ENCODE data around the gene AKAP13. TPM values are rescaled to one million over a fixed set of nuclear protein-coding genes. Genes with fewer than 3 reads are reported as not detected.

Gene AKAP13
- polyA plus RNA-seq, 1 of the 3 experiments (the other 2 are of a cell fraction): 8.4 TPM

DNA sequence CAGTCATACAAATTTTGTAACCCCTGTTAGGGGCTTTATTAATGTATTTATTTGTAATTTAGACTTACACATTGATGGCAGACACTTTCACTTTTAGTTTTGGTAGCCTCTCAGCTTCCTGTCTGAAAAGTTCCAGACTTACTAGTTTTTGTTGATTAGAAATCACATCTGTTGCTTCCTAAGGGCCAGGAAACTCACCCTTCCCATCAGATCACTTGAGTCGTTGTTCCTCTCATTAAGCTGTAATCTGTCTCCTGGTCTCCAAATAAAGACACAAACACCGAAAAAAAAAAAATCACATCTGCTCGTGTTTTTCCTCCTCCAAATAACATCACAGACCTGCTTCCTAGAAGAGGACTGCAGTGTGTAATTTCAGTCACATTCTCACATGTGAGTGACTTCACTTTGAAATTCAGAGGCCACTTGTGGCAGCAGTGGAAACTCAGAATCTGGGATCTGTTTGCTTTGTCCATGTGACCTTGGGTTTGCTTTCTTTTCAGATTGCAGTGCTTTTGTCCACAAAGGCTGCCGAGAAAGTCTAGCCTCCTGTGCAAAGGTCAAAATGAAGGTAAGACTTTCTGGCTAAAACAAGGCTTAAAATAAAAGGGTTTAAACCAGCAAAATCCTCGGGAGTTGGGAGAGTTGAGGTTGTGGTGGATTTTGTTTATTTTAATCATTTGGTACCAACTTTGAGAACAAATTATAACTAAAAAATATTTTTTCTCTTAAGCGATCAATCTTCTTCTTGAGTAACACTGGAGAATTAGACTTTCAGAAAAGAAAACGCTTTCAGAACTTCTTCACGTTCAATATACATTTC is 327.3 kb downstream of the AKAP13 start:
- 49% methylated on average over 8 of the region's 8 CpGs for WGBS (ENCODE audit: low lambda C conversion rate)
- ChIA-PET POLR2A (no interaction called here), CTCF (no interaction called here)
- H2AFZ ChIP-seq (ENCODE audit: low read depth): no peak overlapping the region
- H3K79me2 ChIP-seq (ENCODE audit: insufficient read depth): no peaks in the 10 kb centered on the region
- DNase-seq: peak; percentile 10
- H3K4me1 ChIP-seq (ENCODE audit: control insufficient read depth in 1 of 2, insufficient read depth in 2 of 2, low read depth in 1 of 2, low read length in 1 of 2): peaks cover 3 to 19% of the 10 kb centered on the region in 2 experiments; a peak in 3 of 4 replicates
- TF ChIP-seq FOXJ3 (CRISPR knock-in tag; IDR thresholded peaks at IDR 0.05) (no peak), TCF12 (IDR thresholded peaks at IDR 0.05) (0 out of 2 replicates have a peak, but pooled peaks have one; percentile 25)
- H3K9me2 ChIP-seq: no peaks in the 10 kb centered on the region
- no peaks in the 10 kb centered on the region for H4K20me1 ChIP-seq (ENCODE audit: insufficient read depth)
- peaks cover 7 to 25% of the 10 kb centered on the region in 2 experiments for H3K36me3 ChIP-seq (replicated peaks in 1 of 2; ENCODE audit: control insufficient read depth in 1 of 2, insufficient read depth in 2 of 2, low read length in 1 of 2)
- peak overlapping the region; percentile 16; the same call in 1 of the 2 replicates for H3K9ac ChIP-seq
- peak overlapping the region; percentile 37 to 73; a peak in 3 of 4 replicates for H3K27ac ChIP-seq (ENCODE audit: low read depth in 2 of 2, low read length in 1 of 2)
- no peaks in the 10 kb centered on the region for H3K9me3 ChIP-seq
- peak overlapping the region; percentile 21 to 38; a peak in 3 of 4 replicates for H3K4me3 ChIP-seq (ENCODE audit: low read depth in 2 of 2, low read length in 1 of 2)
- H3K27me3 ChIP-seq (ENCODE audit: insufficient read depth): no peaks in the 10 kb centered on the region
- no peaks in the 10 kb centered on the region for H3F3A ChIP-seq (replicated peaks; ENCODE audit: insufficient read depth)
- peak overlapping the region; percentile 65 for H3K4me2 ChIP-seq

GRCh38 chr15:85708402-85708941 is 328.1 kb downstream of the AKAP13 start:
- no peak overlapping the region for H2AFZ ChIP-seq (ENCODE audit: low read depth)
- CTCF ChIA-PET: no interaction called here
- H3K4me3 ChIP-seq (ENCODE audit: low read depth in 2 of 2, low read length in 1 of 2): no peak overlapping the region
- no peak overlapping the region for H3K4me2 ChIP-seq
- no peaks in the 10 kb centered on the region for H3F3A ChIP-seq (replicated peaks; ENCODE audit: insufficient read depth)
- H3K27me3 ChIP-seq (ENCODE audit: insufficient read depth): no peaks in the 10 kb centered on the region
- DNase-seq: no peak
- no peak overlapping the region for H3K9ac ChIP-seq
- no peak overlapping the region; a peak in 1 of 4 replicates for H3K27ac ChIP-seq (ENCODE audit: low read depth in 2 of 2, low read length in 1 of 2)
- no peaks in the 10 kb centered on the region for H4K20me1 ChIP-seq (ENCODE audit: insufficient read depth)
- POLR2A ChIA-PET: no interaction called here
- no peaks in the 10 kb centered on the region for H3K79me2 ChIP-seq (ENCODE audit: insufficient read depth)
- peaks cover 0 to 19% of the 10 kb centered on the region in 2 experiments; a peak in 3 of 4 replicates for H3K4me1 ChIP-seq (ENCODE audit: control insufficient read depth in 1 of 2, insufficient read depth in 2 of 2, low read depth in 1 of 2, low read length in 1 of 2)
- 96% methylated on average over 6 of the region's 6 CpGs for whole genome bisulfite sequencing (ENCODE audit: low lambda C conversion rate)
- peaks cover 7 to 25% of the 10 kb centered on the region in 2 experiments for H3K36me3 ChIP-seq (replicated peaks in 1 of 2; ENCODE audit: control insufficient read depth in 1 of 2, insufficient read depth in 2 of 2, low read length in 1 of 2)
- no peaks in the 10 kb centered on the region for H3K9me2 ChIP-seq
- no peaks in the 10 kb centered on the region for H3K9me3 ChIP-seq
- TF ChIP-seq, protein P1, sequence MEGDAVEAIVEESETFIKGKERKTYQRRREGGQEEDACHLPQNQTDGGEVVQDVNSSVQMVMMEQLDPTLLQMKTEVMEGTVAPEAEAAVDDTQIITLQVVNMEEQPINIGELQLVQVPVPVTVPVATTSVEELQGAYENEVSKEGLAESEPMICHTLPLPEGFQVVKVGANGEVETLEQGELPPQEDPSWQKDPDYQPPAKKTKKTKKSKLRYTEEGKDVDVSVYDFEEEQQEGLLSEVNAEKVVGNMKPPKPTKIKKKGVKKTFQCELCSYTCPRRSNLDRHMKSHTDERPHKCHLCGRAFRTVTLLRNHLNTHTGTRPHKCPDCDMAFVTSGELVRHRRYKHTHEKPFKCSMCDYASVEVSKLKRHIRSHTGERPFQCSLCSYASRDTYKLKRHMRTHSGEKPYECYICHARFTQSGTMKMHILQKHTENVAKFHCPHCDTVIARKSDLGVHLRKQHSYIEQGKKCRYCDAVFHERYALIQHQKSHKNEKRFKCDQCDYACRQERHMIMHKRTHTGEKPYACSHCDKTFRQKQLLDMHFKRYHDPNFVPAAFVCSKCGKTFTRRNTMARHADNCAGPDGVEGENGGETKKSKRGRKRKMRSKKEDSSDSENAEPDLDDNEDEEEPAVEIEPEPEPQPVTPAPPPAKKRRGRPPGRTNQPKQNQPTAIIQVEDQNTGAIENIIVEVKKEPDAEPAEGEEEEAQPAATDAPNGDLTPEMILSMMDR (IDR thresholded peaks at IDR 0.05): no peak
- TF ChIP-seq REST (IDR thresholded peaks at IDR 0.05; ENCODE audit: low read depth, low read length): no peak
- TF ChIP-seq, protein P2, sequence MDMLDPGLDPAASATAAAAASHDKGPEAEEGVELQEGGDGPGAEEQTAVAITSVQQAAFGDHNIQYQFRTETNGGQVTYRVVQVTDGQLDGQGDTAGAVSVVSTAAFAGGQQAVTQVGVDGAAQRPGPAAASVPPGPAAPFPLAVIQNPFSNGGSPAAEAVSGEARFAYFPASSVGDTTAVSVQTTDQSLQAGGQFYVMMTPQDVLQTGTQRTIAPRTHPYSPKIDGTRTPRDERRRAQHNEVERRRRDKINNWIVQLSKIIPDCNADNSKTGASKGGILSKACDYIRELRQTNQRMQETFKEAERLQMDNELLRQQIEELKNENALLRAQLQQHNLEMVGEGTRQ (IDR thresholded peaks at IDR 0.05; ENCODE audit: borderline replicate concordance, low read depth, low read length): no peak
- TF ChIP-seq POLR2AphosphoS5 (IDR thresholded peaks at IDR 0.05; ENCODE audit: low read depth, low read length): no peak
- TF ChIP-seq GABPA (IDR thresholded peaks at IDR 0.05; ENCODE audit: low read depth): no peak
- TF ChIP-seq TCF12 (IDR thresholded peaks at IDR 0.05): no peak
- TF ChIP-seq USF1 (IDR thresholded peaks at IDR 0.05; ENCODE audit: borderline replicate concordance, low read depth): no peak
- TF ChIP-seq FOXM1 (IDR thresholded peaks at IDR 0.05; ENCODE audit: low read depth): no peak
- no peak for TF ChIP-seq YY1 (IDR thresholded peaks at IDR 0.05; ENCODE audit: low read depth)
- no peak for TF ChIP-seq PBX3 (IDR thresholded peaks at IDR 0.05)
- no peak for TF ChIP-seq MXI1 (IDR thresholded peaks at IDR 0.05; ENCODE audit: low read depth, low read length)
- no peak for TF ChIP-seq TAF1 (IDR thresholded peaks at IDR 0.05; ENCODE audit: borderline replicate concordance, low read depth, low read length)
- no peak for TF ChIP-seq IRF3 (IDR thresholded peaks at IDR 0.05; ENCODE audit: low read depth, low read length)
- no peak for TF ChIP-seq GATA2 (CRISPR knock-in tag; IDR thresholded peaks at IDR 0.05)

Data from SK-N-SH (cell line).